PC-3 (cell line): ENCODE data around the gene CTDSP2. TPM values are rescaled to one million over a fixed set of nuclear protein-coding genes. Genes with fewer than 3 reads are reported as not detected.
A peak's percentile ranks its signal among the peaks of the same experiment; 100 is the strongest.

ENCODE experiments used
- ATAC-seq: fragments of 200-7000 bp; cut with Tn5 transposase; 2 replicates; pipeline ENCODE4 v1.9.1; 2020; ENCODE audit warnings: mild to moderate bottlenecking, moderate library complexity
- BruUV-seq: library from RNA; stranded (reverse); fragments of 400-500 nt; replicated peaks from 2 replicates; lab custom pipeline; 2021; lab: Mats Ljungman, UMichigan
- CTCF ChIA-PET: fragments of 300-600 bp; sonication (Branson Sonifier 250); formaldehyde crosslinking; loops from one replicate; lab custom pipeline; 2022; ENCODE audit warnings: antibody characterized with exemption; lab: Charles Lee
- POLR2A ChIA-PET: fragments of 300-600 bp; sonication (Branson Sonifier 250); formaldehyde crosslinking; loops from one replicate; lab custom pipeline; 2022; ENCODE audit warnings: antibody characterized with exemption; ENCODE audit not compliant: unreplicated experiment; lab: Charles Lee
- DNase-seq: peaks from one replicate; pipeline ENCODE4 v3.0.0-alpha.2; 2015
- H2AFZ ChIP-seq: fragments of 300-600 bp; sonication (generic); 2 replicates; pipeline ENCODE4 v1.6.0; 2016; ENCODE audit warnings: antibody characterized with exemption, low read length
- H3F3A ChIP-seq: fragments of 300-600 bp; sonication (generic); one replicate; pipeline ENCODE4 v1.6.0; 2017; ENCODE audit warnings: antibody characterized with exemption, low read length, control low read depth, mild to moderate bottlenecking; ENCODE audit not compliant: unreplicated experiment
- H3K27ac ChIP-seq: fragments of 300-600 bp; sonication (generic); 2 replicates; pipeline ENCODE4 v1.5.1; 2016; ENCODE audit warnings: mild to moderate bottlenecking, low read length
- H3K27me3 ChIP-seq: fragments of 300-600 bp; sonication (generic); 2 replicates; pipeline ENCODE4 v1.6.1; 2016; ENCODE audit warnings: low read length, mixed read lengths
- H3K36me3 ChIP-seq: fragments of 300-600 bp; sonication (generic); 2 replicates; pipeline ENCODE4 v1.6.1; 2016; ENCODE audit warnings: low read depth, mixed run types, low read length, mixed read lengths
- H3K4me1 ChIP-seq: fragments of 300-600 bp; sonication (generic); 2 replicates; pipeline ENCODE4 v1.5.1; 2016; ENCODE audit warnings: low read length; ENCODE audit not compliant: insufficient read depth
- H3K4me2 ChIP-seq: fragments of 300-600 bp; sonication (generic); 2 replicates; pipeline ENCODE4 v1.6.0; 2016; ENCODE audit warnings: low read length
- H3K4me3 ChIP-seq: fragments of 300-600 bp; sonication (generic); 2 replicates; pipeline ENCODE4 v1.5.1; 2016; ENCODE audit warnings: mild to moderate bottlenecking, low read length, mixed read lengths
- H3K79me2 ChIP-seq: fragments of 300-600 bp; sonication (generic); 2 replicates; pipeline ENCODE4 v1.6.1; 2017; ENCODE audit warnings: low read length, mixed read lengths
- H3K9ac ChIP-seq: fragments of 300-600 bp; sonication (generic); 2 replicates; pipeline ENCODE4 v1.6.0; 2016; ENCODE audit warnings: mild to moderate bottlenecking, low read length
- H3K9me2 ChIP-seq: fragments of 300-600 bp; sonication (generic); replicated peaks from 2 replicates; pipeline ENCODE4 v1.6.1; 2016; ENCODE audit warnings: mixed run types, low read length, mixed read lengths
- H3K9me3 ChIP-seq: fragments of 300-600 bp; sonication (generic); 2 replicates; pipeline ENCODE4 v1.6.1; 2016; ENCODE audit warnings: low read length, mixed read lengths
- H4K20me1 ChIP-seq: fragments of 300-600 bp; sonication (generic); 2 replicates; pipeline ENCODE4 v1.6.1; 2016; ENCODE audit warnings: low read length, mixed read lengths
- EZH2 ChIP-seq: fragments of 300-600 bp; sonication (generic); IDR thresholded peaks from one replicate; pipeline ENCODE4 v1.6.1; 2017; ENCODE audit warnings: antibody characterized with exemption, mild to moderate bottlenecking, low read length; ENCODE audit not compliant: unreplicated experiment
- EZH2phosphoT487 ChIP-seq: fragments of 300-600 bp; sonication (generic); IDR thresholded peaks from 2 replicates; pipeline ENCODE4 v1.6.1; 2018; ENCODE audit warnings: mild to moderate bottlenecking, antibody characterized with exemption, low read length, borderline replicate concordance
- intact Hi-C: fragments of 100-400 bp; cut with micrococcal nuclease; formaldehyde crosslinking; loops from 2 replicates; pipeline ENCODE4 v1.9.0; 2023
- total RNA-seq: library from RNA; depleted of rRNA; stranded (reverse); fragments of >200 nt; gene quantifications from 2 replicates; pipeline ENCODE4 v1.2.3, GENCODE V29; 2014
- TF ChIP-seq, protein P1 (sequence below): fragments of 300-600 bp; sonication (generic); conservative IDR thresholded peaks from 2 replicates; pipeline ENCODE4 v1.5.1; 2017; ENCODE audit warnings: antibody characterized with exemption, low read depth, mild to moderate bottlenecking, low read length

The CTDSP2 gene
- total RNA-seq, 1 experiment from 2014 or later, result 39.4 TPM

DNA sequence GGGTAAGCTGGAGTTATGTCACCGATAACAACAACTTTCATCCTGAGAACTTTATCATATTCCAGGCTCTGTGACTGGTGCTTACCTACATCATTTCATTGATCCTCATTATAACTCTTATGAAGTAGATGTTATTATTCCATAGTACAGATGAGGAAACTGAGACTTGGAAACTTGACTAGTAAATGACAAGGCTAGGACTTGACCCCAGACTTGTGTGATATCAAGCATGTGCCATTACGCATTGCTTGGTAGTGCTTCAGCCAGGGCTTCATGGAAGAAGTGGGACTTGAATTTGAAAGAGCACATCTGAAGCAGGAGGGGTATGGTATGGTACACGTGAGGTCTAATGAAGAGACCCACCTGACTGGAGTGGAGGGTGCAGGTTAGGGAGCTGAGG lies 39.9 kb downstream of the CTDSP2 start:
- Histone ChIP-seq H3K9ac (no peak overlapping the region), H3K27me3 (no peaks in the 10 kb centered on the region), H3F3A (no peaks in the 10 kb centered on the region), H3K36me3 (no peaks in the 10 kb centered on the region), H3K4me2 (no peak overlapping the region), H3K79me2 (no peaks in the 10 kb centered on the region), H2AFZ (no peak overlapping the region), H3K4me1 (peaks cover 11% of the 10 kb centered on the region), H3K9me2 (no peaks in the 10 kb centered on the region), H3K4me3 (no peak overlapping the region), H3K27ac (no peak overlapping the region), H4K20me1 (no peaks in the 10 kb centered on the region), H3K9me3 (no peaks in the 10 kb centered on the region)
- ChIA-PET CTCF (no interaction called here), POLR2A (no interaction called here)
- ATAC-seq (no peak), DNase-seq (no peak)
- no TSS peak for BruUV-seq
- intact Hi-C loops, result no loop called here
- TF ChIP-seq EZH2phosphoT487 (no peak), EZH2 (no peak)

GRCh38 chr12:57803319-57803893 lies 43.1 kb downstream of the CTDSP2 start:
- no peak overlapping the region for H3K9ac ChIP-seq
- TF ChIP-seq EZH2 (no peak), EZH2phosphoT487 (no peak)
- TF ChIP-seq, protein P1, sequence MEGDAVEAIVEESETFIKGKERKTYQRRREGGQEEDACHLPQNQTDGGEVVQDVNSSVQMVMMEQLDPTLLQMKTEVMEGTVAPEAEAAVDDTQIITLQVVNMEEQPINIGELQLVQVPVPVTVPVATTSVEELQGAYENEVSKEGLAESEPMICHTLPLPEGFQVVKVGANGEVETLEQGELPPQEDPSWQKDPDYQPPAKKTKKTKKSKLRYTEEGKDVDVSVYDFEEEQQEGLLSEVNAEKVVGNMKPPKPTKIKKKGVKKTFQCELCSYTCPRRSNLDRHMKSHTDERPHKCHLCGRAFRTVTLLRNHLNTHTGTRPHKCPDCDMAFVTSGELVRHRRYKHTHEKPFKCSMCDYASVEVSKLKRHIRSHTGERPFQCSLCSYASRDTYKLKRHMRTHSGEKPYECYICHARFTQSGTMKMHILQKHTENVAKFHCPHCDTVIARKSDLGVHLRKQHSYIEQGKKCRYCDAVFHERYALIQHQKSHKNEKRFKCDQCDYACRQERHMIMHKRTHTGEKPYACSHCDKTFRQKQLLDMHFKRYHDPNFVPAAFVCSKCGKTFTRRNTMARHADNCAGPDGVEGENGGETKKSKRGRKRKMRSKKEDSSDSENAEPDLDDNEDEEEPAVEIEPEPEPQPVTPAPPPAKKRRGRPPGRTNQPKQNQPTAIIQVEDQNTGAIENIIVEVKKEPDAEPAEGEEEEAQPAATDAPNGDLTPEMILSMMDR, result peak; percentile 82
- H3K4me2 ChIP-seq, result no peak overlapping the region
- H3K9me2 ChIP-seq, result no peaks in the 10 kb centered on the region
- no peaks in the 10 kb centered on the region for H3K79me2 ChIP-seq
- no peaks in the 10 kb centered on the region for H3K9me3 ChIP-seq
- BruUV-seq, result no TSS peak
- H3K27ac ChIP-seq, result no peak overlapping the region
- ATAC-seq (peak; percentile 60), DNase-seq (peak; percentile 60)
- POLR2A ChIA-PET, result interaction anchor here (0.5 kb wide), 1 partner anchor 49 kb away, joined by 3 read pairs; no protein-coding TSS in a partner anchor
- no peaks in the 10 kb centered on the region for H3F3A ChIP-seq
- H3K4me1 ChIP-seq, result no peaks in the 10 kb centered on the region
- intact Hi-C loops, result loop anchor here (1.0 kb wide), 1 partner anchor 102 kb away; no protein-coding TSS in a partner anchor
- H3K4me3 ChIP-seq, result no peak overlapping the region
- no peaks in the 10 kb centered on the region; the same call in 1 of the 2 replicates for H3K36me3 ChIP-seq
- H4K20me1 ChIP-seq, result no peaks in the 10 kb centered on the region
- CTCF ChIA-PET, result no interaction called here
- H2AFZ ChIP-seq, result no peak overlapping the region
- H3K27me3 ChIP-seq, result no peaks in the 10 kb centered on the region

- H3F3A ChIP-seq, result no peaks in the 10 kb centered on the region
- no peaks in the 10 kb centered on the region for H4K20me1 ChIP-seq
- intact Hi-C loops, result loop anchor here (1.0 kb wide), 1 partner anchor 103 kb away; no protein-coding TSS in a partner anchor
- no peak overlapping the region for H2AFZ ChIP-seq
- no peaks in the 10 kb centered on the region for H3K27me3 ChIP-seq
- POLR2A ChIA-PET, result interaction anchor here (0.5 kb wide), 1 partner anchor 42 kb away, joined by 9 read pairs; no protein-coding TSS in a partner anchor
- H3K27ac ChIP-seq, result no peak overlapping the region
- no peak overlapping the region for H3K9ac ChIP-seq
- H3K4me3 ChIP-seq, result no peak overlapping the region
- no TSS peak for BruUV-seq
- CTCF ChIA-PET, result no interaction called here
- ATAC-seq (no peak), DNase-seq (no peak)
- no peaks in the 10 kb centered on the region for H3K79me2 ChIP-seq
- H3K4me2 ChIP-seq, result no peak overlapping the region
- H3K4me1 ChIP-seq, result no peaks in the 10 kb centered on the region
- TF ChIP-seq EZH2phosphoT487 (no peak), EZH2 (no peak)
- TF ChIP-seq, protein P1, result no peak
- no peaks in the 10 kb centered on the region for H3K9me3 ChIP-seq
- peaks cover 2% of the 10 kb centered on the region; the same call in 1 of the 2 replicates for H3K36me3 ChIP-seq
- no peaks in the 10 kb centered on the region for H3K9me2 ChIP-seq
These were observed 43.9 kb downstream of the CTDSP2 start for GRCh38 chr12:57802607-57803006.
